ENCODE results near the gene GRIN2B.

DNA sequence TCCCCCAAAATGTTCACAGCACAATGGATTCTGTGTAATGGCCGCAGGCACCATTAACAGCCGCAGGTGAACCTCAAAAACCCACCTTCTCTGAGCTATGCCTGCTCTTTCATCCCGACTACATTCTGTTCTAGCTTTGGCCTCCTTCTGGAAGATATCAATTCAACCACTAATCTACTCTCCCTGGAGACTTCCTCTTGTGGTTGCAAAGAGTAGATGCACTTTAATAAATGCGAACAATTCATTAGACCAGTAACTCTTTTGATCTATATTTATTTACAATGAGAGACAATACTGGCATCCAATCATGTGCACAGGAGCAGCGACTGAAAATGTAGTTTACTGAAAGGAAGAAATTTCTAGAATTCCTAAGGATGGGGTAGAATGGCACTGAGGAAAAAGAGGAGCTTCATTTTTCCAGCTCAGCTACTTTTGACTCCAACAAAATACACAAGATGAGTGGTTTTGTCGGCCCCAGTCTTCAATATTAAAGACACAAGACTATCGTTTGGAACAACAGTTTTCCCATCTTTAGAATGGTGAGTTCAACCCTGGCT, 5.3 kb downstream of the GRIN2B start:
- TF ChIP-seq GABPA (IDR thresholded peaks at IDR 0.05; ENCODE audit: low read depth) (no peak), ATF7 (IDR thresholded peaks at IDR 0.05; ENCODE audit: low read depth) (no peak), PAX8 (IDR thresholded peaks at IDR 0.05) (no peak), BRCA1 (IDR thresholded peaks at IDR 0.05; ENCODE audit: low read depth, low read length) (no peak), MEF2A (IDR thresholded peaks at IDR 0.05; ENCODE audit: insufficient read depth, low read depth, low read length) (no peak), MXI1 (IDR thresholded peaks at IDR 0.05; ENCODE audit: low read depth, low read length) (no peak)
- TF ChIP-seq, protein P1, sequence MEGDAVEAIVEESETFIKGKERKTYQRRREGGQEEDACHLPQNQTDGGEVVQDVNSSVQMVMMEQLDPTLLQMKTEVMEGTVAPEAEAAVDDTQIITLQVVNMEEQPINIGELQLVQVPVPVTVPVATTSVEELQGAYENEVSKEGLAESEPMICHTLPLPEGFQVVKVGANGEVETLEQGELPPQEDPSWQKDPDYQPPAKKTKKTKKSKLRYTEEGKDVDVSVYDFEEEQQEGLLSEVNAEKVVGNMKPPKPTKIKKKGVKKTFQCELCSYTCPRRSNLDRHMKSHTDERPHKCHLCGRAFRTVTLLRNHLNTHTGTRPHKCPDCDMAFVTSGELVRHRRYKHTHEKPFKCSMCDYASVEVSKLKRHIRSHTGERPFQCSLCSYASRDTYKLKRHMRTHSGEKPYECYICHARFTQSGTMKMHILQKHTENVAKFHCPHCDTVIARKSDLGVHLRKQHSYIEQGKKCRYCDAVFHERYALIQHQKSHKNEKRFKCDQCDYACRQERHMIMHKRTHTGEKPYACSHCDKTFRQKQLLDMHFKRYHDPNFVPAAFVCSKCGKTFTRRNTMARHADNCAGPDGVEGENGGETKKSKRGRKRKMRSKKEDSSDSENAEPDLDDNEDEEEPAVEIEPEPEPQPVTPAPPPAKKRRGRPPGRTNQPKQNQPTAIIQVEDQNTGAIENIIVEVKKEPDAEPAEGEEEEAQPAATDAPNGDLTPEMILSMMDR (IDR thresholded peaks at IDR 0.05 in 2 of 3, conservative IDR thresholded peaks at IDR 0.05 in 1 of 3; ENCODE audit: control insufficient read depth in 2 of 3, extremely low read depth in 1 of 3, insufficient read depth in 1 of 3, low read depth in 3 of 3, low read length in 3 of 3), result no peak
